ENCODE results near the gene SCRN2.
A peak's percentile ranks its signal among the peaks of the same experiment; 100 is the strongest.

DNA sequence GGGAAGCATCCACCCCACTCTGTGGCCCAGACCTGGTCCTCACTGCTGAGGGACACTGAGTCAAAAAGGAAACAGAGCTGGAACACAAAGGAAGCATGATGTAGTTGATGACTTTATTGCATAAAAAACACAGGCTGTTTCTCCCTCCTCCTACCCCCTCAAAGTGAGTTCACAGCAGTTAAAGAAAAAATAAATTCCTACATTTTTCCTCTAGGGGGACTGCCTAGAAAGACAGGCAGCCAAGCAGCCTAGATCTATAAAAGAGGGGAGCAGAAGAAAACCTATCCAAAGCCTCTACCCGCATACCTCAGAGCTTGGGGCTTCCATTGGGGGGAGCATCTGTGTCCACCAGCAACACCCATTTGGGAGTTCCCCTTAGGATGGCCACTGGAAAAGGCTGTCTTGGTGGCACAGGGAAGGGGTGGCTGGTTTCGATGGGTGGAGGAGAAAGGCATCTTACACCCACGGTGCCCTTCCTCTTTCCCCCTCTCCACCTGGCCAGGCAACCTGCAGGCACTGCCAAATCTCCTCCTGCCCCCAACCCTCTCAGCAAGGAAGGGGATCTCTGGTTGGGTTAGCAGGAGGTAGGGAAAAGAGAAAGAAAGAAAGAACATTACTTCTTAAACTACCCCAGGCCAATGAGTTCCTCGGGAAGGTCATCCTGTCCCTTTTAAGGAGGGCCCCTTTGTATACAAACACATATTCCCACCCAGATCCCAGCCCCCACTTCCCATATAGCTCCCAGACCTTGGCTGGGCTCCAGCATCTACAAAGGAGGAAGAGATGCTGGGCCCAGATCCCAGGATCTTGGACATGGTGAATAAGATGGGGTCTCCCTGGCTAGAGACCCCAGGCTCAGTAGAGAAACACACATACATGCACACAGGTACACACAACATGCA, 4.0 kb upstream of the SCRN2 start:
- TF ChIP-seq, protein P1, sequence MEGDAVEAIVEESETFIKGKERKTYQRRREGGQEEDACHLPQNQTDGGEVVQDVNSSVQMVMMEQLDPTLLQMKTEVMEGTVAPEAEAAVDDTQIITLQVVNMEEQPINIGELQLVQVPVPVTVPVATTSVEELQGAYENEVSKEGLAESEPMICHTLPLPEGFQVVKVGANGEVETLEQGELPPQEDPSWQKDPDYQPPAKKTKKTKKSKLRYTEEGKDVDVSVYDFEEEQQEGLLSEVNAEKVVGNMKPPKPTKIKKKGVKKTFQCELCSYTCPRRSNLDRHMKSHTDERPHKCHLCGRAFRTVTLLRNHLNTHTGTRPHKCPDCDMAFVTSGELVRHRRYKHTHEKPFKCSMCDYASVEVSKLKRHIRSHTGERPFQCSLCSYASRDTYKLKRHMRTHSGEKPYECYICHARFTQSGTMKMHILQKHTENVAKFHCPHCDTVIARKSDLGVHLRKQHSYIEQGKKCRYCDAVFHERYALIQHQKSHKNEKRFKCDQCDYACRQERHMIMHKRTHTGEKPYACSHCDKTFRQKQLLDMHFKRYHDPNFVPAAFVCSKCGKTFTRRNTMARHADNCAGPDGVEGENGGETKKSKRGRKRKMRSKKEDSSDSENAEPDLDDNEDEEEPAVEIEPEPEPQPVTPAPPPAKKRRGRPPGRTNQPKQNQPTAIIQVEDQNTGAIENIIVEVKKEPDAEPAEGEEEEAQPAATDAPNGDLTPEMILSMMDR (conservative IDR thresholded peaks at IDR 0.05 in 1 of 2, IDR thresholded peaks at IDR 0.05 in 1 of 2; ENCODE audit: extremely low read depth in 1 of 2, insufficient read depth in 1 of 2, low read depth in 1 of 2, low read length in 2 of 2), result peak; percentile 31 to 33
- TF ChIP-seq EZH2 (IDR thresholded peaks at IDR 0.05; ENCODE audit: borderline replicate concordance, low read length), result no peak
